Lung (tissue), 12 donors: ENCODE data around the gene CALR3. TPM values are rescaled to one million over a fixed set of nuclear protein-coding genes. Genes with fewer than 3 reads are reported as not detected.
A peak's percentile ranks its signal among the peaks of the same experiment; 100 is the strongest.

Experiments
- ATAC-seq: fragments of 200-7000 bp; cut with Tn5 transposase; one replicate; pipeline ENCODE4 v1.9.1; 2020; ENCODE audit warnings: moderate number of reproducible peaks; ENCODE audit not compliant: insufficient read depth, low FRiP score
- DNase-seq, 3 donors: peaks; one replicate each; pipeline ENCODE4 v3.0.0-alpha.2; 2013 to 2017
- H3K27ac ChIP-seq, 2 donors: one replicate each; pipeline ENCODE4 v1.5.1; 2013; ENCODE audit warnings: mild to moderate bottlenecking in 2 of 2, moderate library complexity in 2 of 2, control low read depth in 1 of 2, inconsistent platforms in 1 of 2, low read depth in 1 of 2, low read length in 1 of 2
- H3K27me3 ChIP-seq, 3 donors: one replicate each; pipeline ENCODE4 v1.5.1; 2013; ENCODE audit warnings: low read length in 2 of 3; ENCODE audit not compliant: control insufficient read depth in 3 of 3, insufficient read depth in 3 of 3
- H3K36me3 ChIP-seq, 4 donors: one replicate each; pipeline ENCODE4 v1.5.1; 2013; ENCODE audit warnings: low read length in 4 of 4, mild to moderate bottlenecking in 1 of 4, moderate library complexity in 1 of 4; ENCODE audit not compliant: control insufficient read depth in 4 of 4, insufficient read depth in 4 of 4
- H3K4me1 ChIP-seq, 5 donors: one replicate each; pipeline ENCODE4 v1.5.1; 2013; ENCODE audit warnings: low read length in 5 of 5, mild to moderate bottlenecking in 2 of 5, moderate library complexity in 1 of 5; ENCODE audit not compliant: control insufficient read depth in 5 of 5, insufficient read depth in 5 of 5
- H3K4me3 ChIP-seq: one replicate; pipeline ENCODE4 v1.5.1; 2013; ENCODE audit warnings: mild to moderate bottlenecking, control low read depth, moderate library complexity
- H3K9ac ChIP-seq, 2 donors: one replicate each; pipeline ENCODE4 v1.5.1; 2013; ENCODE audit warnings: low read length in 2 of 2, control low read depth in 1 of 2; ENCODE audit not compliant: insufficient read depth in 1 of 2
- H3K9me3 ChIP-seq, 4 donors: one replicate each; pipeline ENCODE4 v1.5.1; 2013; ENCODE audit warnings: low read length in 3 of 4, mild to moderate bottlenecking in 1 of 4, moderate library complexity in 1 of 4; ENCODE audit not compliant: control insufficient read depth in 4 of 4, insufficient read depth in 3 of 4
- CTCF ChIP-seq: IDR thresholded peaks from 2 replicates; pipeline ENCODE4 v1.5.1; 2012; ENCODE audit warnings: mild to moderate bottlenecking; ENCODE audit errors: control extremely low read depth, extremely low read depth
- WGBS, 2 donors: extraction: QIAGEN DNeasy Blood & Tissue Kit; methylation state at CpG; one replicate each; pipeline ENCODE4 v1.1.7; 2013; 5-methylcytosine and 5-hydroxymethylcytosine counted together
- polyA plus RNA-seq, 2 donors: library from polyadenylated mRNA; stranded (reverse); fragments of 200-250 nt; gene quantifications; one replicate each; pipeline ENCODE4 v1.2.1, GENCODE V29; 2013
- total RNA-seq, 2 donors: library from RNA; depleted of rRNA in 1 of 2; stranded (reverse); fragments of >200 nt in 1 of 2; gene quantifications; one replicate each; pipeline ENCODE4 v1.2.1, GENCODE V29; 2014 to 2021
- donor health status: control.
- donor health status: control.
- donor health status: Bipolar disorder and iron deficiency.
- donor health status: healthy.
- donor health status: DM: yes; HTN: yes; CAD: no.

CALR3 gene
- total and polyA plus RNA-seq, 4 donors = 0.07 TPM; not detected in 3

- H3K27me3 ChIP-seq = no peaks in the 10 kb centered on the region
- no peaks in the 10 kb centered on the region for H3K9me3 ChIP-seq
- H3K4me3 ChIP-seq = no peak overlapping the region
- H3K9ac ChIP-seq = no peak overlapping the region
- H3K36me3 ChIP-seq = no peaks in the 10 kb centered on the region
- WGBS, 2 donors = 90 to 92% methylated on average over 5 of the region's 5 CpGs
- H3K4me1 ChIP-seq = peaks cover 9 to 25% (median 19%) of the 10 kb centered on the region in 5 donors
- TF ChIP-seq CTCF = no peak
- H3K27ac ChIP-seq = no peak overlapping the region
- ATAC-seq (no peak), DNase-seq (no peak)
Observed at GRCh38 chr19:16455489-16455888, 40.5 kb downstream of the CALR3 start.

GRCh38 chr19:16454351-16454918, 41.5 kb downstream of the CALR3 start:
- no peak for TF ChIP-seq CTCF
- DNase-seq (no peak), ATAC-seq (no peak)
- Histone ChIP-seq H3K27me3 (no peaks in the 10 kb centered on the region), H3K4me1 (peaks cover 9 to 25% (median 19%) of the 10 kb centered on the region in 5 donors), H3K9me3 (no peaks in the 10 kb centered on the region), H3K4me3 (no peak overlapping the region), H3K36me3 (peaks cover 0 to 2% (median 0%) of the 10 kb centered on the region in 4 donors), H3K27ac (peak overlapping the region; percentile 15 to 25), H3K9ac (no peak overlapping the region)
- WGBS, 2 donors = 73 to 82% methylated on average over 10 of the region's 10 CpGs

GRCh38 chr19:16452325-16452724, 43.6 kb downstream of the CALR3 start:
- Histone ChIP-seq H3K27me3 (no peaks in the 10 kb centered on the region), H3K4me1 (peaks cover 4 to 14% (median 11%) of the 10 kb centered on the region in 5 donors), H3K4me3 (no peak overlapping the region), H3K9me3 (no peaks in the 10 kb centered on the region), H3K27ac (no peak overlapping the region), H3K36me3 (peaks cover 0 to 2% (median 0%) of the 10 kb centered on the region in 4 donors), H3K9ac (no peak overlapping the region)
- DNase-seq (no peak), ATAC-seq (no peak)
- 77 to 96% methylated on average over 8 of the region's 8 CpGs for WGBS, 2 donors
- no peak for TF ChIP-seq CTCF
